Fibroblast of villous mesenchyme (primary cell): ENCODE measurements around the gene TRPM2. TPM values are rescaled to one million over a fixed set of nuclear protein-coding genes. Genes with fewer than 3 reads are reported as not detected.

Experiments used
- DNase-seq: peaks from one replicate; pipeline ENCODE4 v3.0.0-alpha.2; 2010; ENCODE audit warnings: low read depth
- H3K4me3 ChIP-seq: 2 replicates; pipeline ENCODE4 v1.5.1; 2011; ENCODE audit warnings: low read depth, mild to moderate bottlenecking, low read length
- CTCF ChIP-seq: IDR thresholded peaks from 2 replicates; pipeline ENCODE4 v1.5.1; 2012; ENCODE audit warnings: low read depth, mild to moderate bottlenecking, low read length; ENCODE audit not compliant: insufficient read depth
- small RNA-seq: library from RNA; depleted of rRNA; stranded (forward); fragments of <200 nt; gene quantifications from one replicate; pipeline ENCODE3, GENCODE V24; 2012
- total RNA-seq: library from RNA; depleted of rRNA; stranded (reverse); fragments of >200 nt; gene quantifications from 2 replicates; pipeline ENCODE4 v1.2.3, GENCODE V29; 2012

TRPM2 gene
- total RNA-seq, 1 donor, result under 0.01 TPM

- TF ChIP-seq CTCF, result no peak
- no peak overlapping the region for H3K4me3 ChIP-seq
- no peak for DNase-seq
Measured at GRCh38 chr21:44490405-44490804, 137.0 kb downstream of the TRPM2 start.

- H3K4me3 ChIP-seq, result no peak overlapping the region
- TF ChIP-seq CTCF, result no peak
- no peak for DNase-seq
Measured at GRCh38 chr21:44490816-44491215, 137.4 kb downstream of the TRPM2 start.

Small RNA genes within 50 kb of the gene (small RNA-seq; reads per million reads assigned to genes)
- not detected for gene RF00285

Other genes starting within 250 kb of the TRPM2 start
- gene PWP2, start 246.2 kb upstream of the TRPM2 start, total RNA-seq, result 13.5 and 31.5 TPM in 2 replicates
- 34.8 and 52.7 TPM in 2 replicates for gene GATD3, start 219.9 kb upstream of the TRPM2 start, total RNA-seq
- gene ICOSLG, start 112.7 kb upstream of the TRPM2 start, total RNA-seq, result 0.43 and 0.64 TPM in 2 replicates
- gene DNMT3L, start 91.7 kb upstream of the TRPM2 start, total RNA-seq, result not detected in 2 replicates
- under 0.01 TPM in 1 of 2 replicates, not detected in the other for gene AIRE, start 67.7 kb upstream of the TRPM2 start, total RNA-seq
- 106 and 109 TPM in 2 replicates for gene PFKL, start 53.6 kb upstream of the TRPM2 start, total RNA-seq
- 9.5 and 17.4 TPM in 2 replicates for gene CFAP410, start 14.2 kb upstream of the TRPM2 start, total RNA-seq
- under 0.01 and 0.64 TPM in 2 replicates for gene LRRC3, start 101.9 kb downstream of the TRPM2 start, total RNA-seq
- not detected in 2 replicates for gene KRTAP10-1, start 186.6 kb downstream of the TRPM2 start, total RNA-seq
- gene KRTAP10-2, start 197.9 kb downstream of the TRPM2 start, total RNA-seq, result not detected in 2 replicates
- gene KRTAP10-3, start 205.2 kb downstream of the TRPM2 start, total RNA-seq, result not detected in 2 replicates
- not detected in 2 replicates for gene KRTAP10-4, start 220.1 kb downstream of the TRPM2 start, total RNA-seq
- gene KRTAP10-5, start 227.0 kb downstream of the TRPM2 start, total RNA-seq, result not detected in 2 replicates
- not detected in 2 replicates for gene KRTAP10-6, start 238.9 kb downstream of the TRPM2 start, total RNA-seq
- not detected in 2 replicates for gene KRTAP10-7, start 247.0 kb downstream of the TRPM2 start, total RNA-seq